ENCODE measurements around the gene BRINP3. TPM values are rescaled to one million over a fixed set of nuclear protein-coding genes. Genes with fewer than 3 reads are reported as not detected.

BRINP3 gene
- total RNA-seq, 1 donor from 2014 or later = not detected

- intact Hi-C loops (cut with micrococcal nuclease) = no loop called here
Observed at GRCh38 chr1:190323530-190323929, 154.1 kb downstream of the BRINP3 start.

DNA sequence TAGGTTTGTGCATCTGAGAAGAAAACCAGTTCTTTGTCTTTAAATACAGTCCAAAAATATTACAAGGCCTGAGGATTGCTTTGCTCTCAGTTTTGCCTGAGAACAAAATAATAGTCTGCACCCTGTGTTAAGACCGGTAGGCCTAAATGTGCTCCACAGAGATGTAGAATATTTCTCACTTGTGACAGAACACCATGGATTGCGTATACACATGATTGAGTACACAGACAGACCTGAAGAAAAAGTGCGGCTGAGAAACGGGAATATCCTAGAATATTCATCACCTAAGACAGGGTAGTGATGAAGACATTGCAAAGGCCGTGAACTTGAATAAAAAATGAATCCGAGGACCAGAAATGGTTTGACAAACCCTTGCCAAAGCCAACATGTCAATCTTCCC, 155.4 kb downstream of the BRINP3 start:
- intact Hi-C loops (cut with micrococcal nuclease) = no loop called here

DNA sequence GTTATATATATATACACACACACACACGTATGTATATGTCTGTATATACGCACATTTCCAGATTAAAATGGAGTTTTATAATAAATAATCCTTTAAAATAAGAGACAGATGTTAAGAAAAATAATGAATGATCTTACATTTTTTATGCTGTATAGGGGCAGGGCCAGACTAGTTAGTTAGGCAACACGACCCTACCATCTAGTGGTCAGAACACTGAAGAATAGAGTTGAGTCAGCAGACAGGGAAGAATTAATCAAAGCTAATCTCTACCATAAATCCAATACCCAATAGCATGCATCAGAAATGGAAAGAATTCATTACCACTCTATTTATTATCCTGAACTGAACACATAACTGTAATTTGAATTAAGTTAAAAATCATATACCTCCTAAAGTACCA, 156.7 kb downstream of the BRINP3 start:
- intact Hi-C loops (cut with micrococcal nuclease) = no loop called here

- intact Hi-C loops (cut with micrococcal nuclease) = no loop called here
Observed at GRCh38 chr1:190312763-190313162, 164.9 kb downstream of the BRINP3 start.

DNA sequence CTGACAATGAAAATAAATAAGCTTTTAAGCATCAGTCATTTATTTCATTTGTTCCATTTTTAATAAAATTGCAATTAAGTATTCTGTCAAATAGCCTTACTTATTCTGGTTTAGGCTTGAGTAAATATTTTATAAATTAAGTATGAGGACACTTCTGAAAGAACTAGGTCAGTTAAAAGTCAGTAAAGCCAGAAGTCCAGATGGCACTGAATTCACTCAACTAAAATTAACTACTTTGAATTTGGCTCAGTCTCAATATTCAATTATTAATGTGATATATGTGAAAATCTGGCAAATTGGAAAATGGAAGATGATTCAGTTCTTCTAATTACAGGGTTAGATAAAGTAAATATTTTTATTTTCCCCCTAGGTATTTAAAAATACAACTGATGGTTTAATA, 174.2 kb downstream of the BRINP3 start:
- intact Hi-C loops (cut with micrococcal nuclease) = no loop called here

- intact Hi-C loops (cut with micrococcal nuclease) = no loop called here
Observed at GRCh38 chr1:190296453-190296852, 181.2 kb downstream of the BRINP3 start.

GRCh38 chr1:190289897-190290296, 187.8 kb downstream of the BRINP3 start:
- intact Hi-C loops (cut with micrococcal nuclease) = no loop called here

GRCh38 chr1:190286111-190286510, 191.6 kb downstream of the BRINP3 start:
- intact Hi-C loops (cut with micrococcal nuclease) = no loop called here

GRCh38 chr1:190277107-190277506, 200.6 kb downstream of the BRINP3 start:
- intact Hi-C loops (cut with micrococcal nuclease) = no loop called here

GRCh38 chr1:190274721-190275120, 202.9 kb downstream of the BRINP3 start:
- intact Hi-C loops (cut with micrococcal nuclease) = no loop called here

DNA sequence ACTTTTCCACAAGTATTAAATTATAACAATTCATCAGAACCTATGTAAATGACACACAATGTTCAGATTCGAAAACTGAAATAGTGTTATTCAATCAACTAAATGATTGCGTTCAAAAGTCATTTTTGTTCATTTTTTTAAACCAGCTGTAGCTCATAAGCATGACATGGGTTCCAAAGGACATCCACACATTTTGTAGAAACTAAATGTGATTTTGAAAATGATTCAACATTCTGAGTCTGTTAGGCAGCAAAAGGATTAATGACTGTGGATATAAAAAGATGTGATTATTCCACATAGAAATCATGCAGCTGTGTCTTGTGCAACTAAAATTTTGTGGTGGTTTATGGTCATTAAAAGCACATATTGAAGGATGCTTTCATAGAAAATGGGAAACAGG, 204.5 kb downstream of the BRINP3 start:
- intact Hi-C loops (cut with micrococcal nuclease) = no loop called here

DNA sequence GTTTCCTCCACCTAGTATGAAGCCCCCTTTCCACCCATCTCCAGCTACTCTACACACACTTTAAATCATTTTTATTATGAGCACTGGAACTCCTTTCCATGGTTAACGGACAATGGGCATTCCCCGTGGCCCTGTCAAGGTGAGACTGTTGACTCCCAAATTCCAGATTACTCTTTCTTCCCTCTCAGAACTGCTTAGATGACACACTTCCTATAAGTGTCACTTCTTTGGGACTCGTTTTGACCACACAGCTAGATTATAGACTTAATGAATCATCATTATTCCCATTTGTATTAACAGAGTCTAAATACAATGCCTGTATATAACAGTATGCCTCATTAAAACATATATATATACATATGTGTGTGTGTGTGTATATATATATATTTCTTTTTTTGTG, 215.1 kb downstream of the BRINP3 start:
- intact Hi-C loops (cut with micrococcal nuclease) = no loop called here

- intact Hi-C loops (cut with micrococcal nuclease) = no loop called here
Observed at GRCh38 chr1:190259424-190259823, 218.2 kb downstream of the BRINP3 start.

GRCh38 chr1:190258003-190258402, 219.7 kb downstream of the BRINP3 start:
- intact Hi-C loops (cut with micrococcal nuclease) = no loop called here

DNA sequence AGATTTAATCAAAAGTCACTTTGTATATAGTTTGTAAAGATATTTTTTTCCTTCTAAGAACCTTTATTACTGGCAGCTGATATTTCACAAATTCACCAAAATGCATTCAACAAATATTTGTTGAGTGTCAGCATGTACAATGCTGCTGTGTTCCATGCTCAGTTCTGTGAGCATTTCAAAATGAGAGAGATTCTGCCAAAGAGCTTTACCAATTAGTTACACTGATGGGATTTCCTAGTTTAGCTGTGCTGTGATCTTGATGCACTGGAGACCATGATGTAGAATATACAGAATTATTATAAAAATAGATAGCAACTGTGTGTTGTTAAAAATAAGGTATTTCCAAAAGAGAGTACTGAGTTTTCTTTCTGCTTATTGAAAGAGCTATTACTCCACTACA, 225.6 kb downstream of the BRINP3 start:
- intact Hi-C loops (cut with micrococcal nuclease) = no loop called here

- intact Hi-C loops (cut with micrococcal nuclease) = no loop called here
Observed at GRCh38 chr1:190250368-190250767, 227.3 kb downstream of the BRINP3 start.

DNA sequence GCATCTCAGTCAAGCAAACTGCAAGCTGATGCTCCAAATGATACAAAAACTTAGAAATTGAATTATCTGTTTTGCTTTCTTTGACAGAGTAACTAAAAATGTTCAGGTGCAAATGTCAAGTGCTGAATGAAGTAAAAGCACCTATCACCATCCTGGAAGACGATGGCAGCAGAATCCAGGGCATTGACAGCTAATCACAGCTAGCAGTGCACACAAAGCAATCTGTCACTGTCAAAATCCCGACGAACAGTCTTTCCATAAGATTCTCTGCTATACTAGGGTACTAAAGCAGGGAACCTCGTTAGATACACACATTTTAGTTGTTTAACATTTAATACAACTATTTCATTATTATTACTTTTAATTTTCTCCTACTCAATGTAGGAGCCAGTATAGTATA, 233.3 kb downstream of the BRINP3 start:
- intact Hi-C loops (cut with micrococcal nuclease) = no loop called here

- intact Hi-C loops (cut with micrococcal nuclease) = no loop called here
Observed at GRCh38 chr1:190243056-190243455, 234.6 kb downstream of the BRINP3 start.

DNA sequence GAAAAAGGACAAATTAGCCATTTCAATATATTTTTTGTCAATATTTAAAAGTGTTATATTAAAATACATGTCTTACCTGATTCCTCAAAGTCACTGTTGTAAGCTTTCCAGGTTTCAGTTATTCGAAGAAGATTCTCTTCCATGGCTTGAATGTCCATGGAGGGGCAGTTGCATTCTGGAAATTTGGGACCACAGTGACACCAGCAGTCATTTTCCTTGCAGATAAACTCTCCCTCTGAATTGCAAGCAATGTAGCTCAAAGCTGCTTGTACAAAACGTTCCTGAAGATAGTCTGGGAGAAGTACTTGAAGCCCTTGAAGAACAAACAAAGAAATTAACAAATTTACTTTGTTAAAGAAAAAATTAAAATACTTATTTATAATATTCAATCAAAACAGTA, 251.7 kb downstream of the BRINP3 start:
- intact Hi-C loops (cut with micrococcal nuclease) = no loop called here

DNA sequence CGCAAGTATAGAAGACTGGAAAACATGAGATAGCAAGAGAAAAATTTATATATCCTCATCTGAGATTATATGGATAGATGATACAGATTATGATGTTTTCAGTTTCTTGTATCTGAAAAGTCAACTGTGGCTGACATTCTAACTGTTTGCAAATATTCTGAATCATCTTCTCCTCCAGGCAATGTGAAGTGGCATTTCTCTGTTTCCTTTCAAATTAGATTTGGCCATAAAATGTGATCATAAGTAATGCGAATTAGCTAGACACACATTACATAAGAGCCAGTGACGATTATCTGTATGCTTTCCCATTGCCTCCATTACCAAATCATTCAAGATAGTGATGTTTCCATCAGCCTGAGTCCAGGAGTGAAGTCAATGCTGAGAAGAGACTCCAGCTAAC, 265.2 kb downstream of the BRINP3 start:
- intact Hi-C loops (cut with micrococcal nuclease) = no loop called here

DNA sequence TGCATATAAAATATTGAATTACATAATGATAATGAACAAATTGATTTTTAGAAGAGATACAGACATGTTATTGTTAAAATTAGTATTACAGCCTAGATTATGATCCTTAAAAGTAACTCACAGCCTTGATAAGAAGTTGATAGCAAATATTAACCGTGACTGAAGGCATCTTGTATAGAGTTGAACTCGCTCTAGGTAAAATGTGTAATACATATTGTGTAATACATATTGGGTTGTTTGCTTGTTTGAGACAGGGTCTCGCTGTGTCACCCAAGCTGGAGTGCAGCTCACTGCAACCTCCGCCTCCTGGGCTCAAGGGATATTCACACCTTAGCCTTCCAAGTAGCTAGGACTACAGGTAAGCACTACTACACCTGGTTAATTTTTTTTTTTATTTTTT, 269.9 kb downstream of the BRINP3 start:
- intact Hi-C loops (cut with micrococcal nuclease) = no loop called here

GRCh38 chr1:190205713-190206112, 272.0 kb downstream of the BRINP3 start:
- intact Hi-C loops (cut with micrococcal nuclease) = no loop called here

GRCh38 chr1:190196020-190196419, 281.6 kb downstream of the BRINP3 start:
- intact Hi-C loops (cut with micrococcal nuclease) = no loop called here

DNA sequence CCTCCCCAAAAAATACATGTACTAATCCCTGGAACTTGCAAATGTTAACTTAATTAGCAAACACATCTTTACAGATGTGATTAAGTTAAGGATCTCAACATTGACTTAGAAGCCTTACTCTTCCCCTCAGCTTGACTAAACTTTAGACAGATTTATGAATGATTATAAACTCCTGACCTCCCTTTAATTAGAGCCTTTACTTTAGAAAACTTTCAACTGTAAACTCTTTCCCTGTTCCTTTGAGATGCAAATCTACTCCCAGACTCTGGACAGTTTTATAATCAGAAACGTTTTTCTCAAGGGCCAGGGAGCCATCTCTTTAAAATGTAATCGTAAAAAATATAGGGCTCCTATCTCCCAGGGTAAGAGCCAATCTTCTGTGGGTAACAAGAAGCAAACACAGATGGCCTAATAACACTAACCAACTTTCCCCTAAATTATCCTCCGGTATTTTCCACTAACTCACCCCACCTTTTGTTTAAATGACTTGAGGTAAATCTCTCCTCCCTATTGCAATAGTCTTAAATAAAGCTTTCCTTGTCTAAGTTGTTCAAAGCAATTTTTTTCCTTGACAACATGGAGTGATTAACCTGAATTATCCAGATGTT, 284.1 kb downstream of the BRINP3 start:
- intact Hi-C loops (cut with micrococcal nuclease) = no loop called here
